ENCODE results near the gene DYDC1. TPM values are rescaled to one million over a fixed set of nuclear protein-coding genes. Genes with fewer than 3 reads are reported as not detected.
"Not testable (repeated sequence)": the region's sequence is repeated elsewhere in the genome, so short reads cannot be mapped to it uniquely, and the experiment has no call there.

The DYDC1 gene
- not detected in 2 replicates for total RNA-seq (2014; rRNA removed; shearing (Covaris generic); ENCODE audit: low replicate concordance)

DNA sequence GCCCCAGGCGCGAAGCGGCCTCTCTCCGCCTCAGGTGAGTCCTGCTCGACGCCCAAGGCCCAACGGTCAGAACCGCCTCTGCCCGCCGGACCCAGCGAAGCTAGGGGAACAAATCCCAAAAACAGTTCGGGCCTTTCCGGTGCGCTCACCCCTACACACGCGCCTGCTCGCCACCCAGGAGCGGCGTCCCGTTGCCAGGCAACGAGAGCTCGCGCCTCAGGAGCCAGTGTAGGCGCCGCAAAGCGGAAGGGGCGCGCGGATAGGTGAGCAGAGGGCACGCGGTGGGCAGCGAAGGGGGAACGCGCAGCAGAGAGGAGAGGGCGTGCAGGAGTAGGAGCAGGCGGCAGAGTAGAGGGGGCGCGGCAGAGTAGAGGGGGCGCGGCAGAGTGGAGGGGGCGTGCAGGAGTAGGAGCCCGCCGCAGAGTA lies at the start of gene DYDC1, which contains the start of gene DYDC2:
Gene DYDC1 (minus strand): TSS at position 193 of the 426 bp plus-strand sequence. CDS start 4,154 bp downstream, outside the sequence.
Gene DYDC2 (plus strand): TSS at position 219 of the 426 bp plus-strand sequence. CDS start 5,663 bp downstream, outside the sequence.
- in situ Hi-C loops (cut with HindIII; ENCODE audit: low pct_unique_long_range_greater_than_20kb, low sequenced_read_pairs) = no loop called here
- DNase-seq (ENCODE audit: low read depth) = no peak

DNA sequence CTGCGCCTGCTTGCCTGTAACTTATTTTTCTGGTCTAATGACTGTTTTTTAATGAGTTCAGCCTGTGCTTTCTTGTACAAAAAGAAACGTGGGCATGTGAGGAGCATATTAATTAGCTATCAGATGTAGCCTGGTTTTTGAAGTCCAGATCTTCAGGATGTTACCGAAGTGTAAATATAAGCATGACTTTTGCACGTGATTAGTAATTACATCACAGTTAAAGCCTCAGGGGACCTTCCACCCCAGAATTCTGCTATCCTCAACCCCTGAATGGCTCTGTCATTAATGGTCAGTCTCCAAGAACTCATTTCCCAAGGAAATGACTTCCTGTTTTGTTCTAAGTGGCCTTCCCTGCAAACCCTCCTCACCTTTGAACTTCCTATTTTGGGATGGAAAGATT lies 49.6 kb upstream of the DYDC1 start:
- DNase-seq (ENCODE audit: low read depth) = no peak
- in situ Hi-C loops (cut with HindIII; ENCODE audit: low pct_unique_long_range_greater_than_20kb, low sequenced_read_pairs) = no loop called here

DNA sequence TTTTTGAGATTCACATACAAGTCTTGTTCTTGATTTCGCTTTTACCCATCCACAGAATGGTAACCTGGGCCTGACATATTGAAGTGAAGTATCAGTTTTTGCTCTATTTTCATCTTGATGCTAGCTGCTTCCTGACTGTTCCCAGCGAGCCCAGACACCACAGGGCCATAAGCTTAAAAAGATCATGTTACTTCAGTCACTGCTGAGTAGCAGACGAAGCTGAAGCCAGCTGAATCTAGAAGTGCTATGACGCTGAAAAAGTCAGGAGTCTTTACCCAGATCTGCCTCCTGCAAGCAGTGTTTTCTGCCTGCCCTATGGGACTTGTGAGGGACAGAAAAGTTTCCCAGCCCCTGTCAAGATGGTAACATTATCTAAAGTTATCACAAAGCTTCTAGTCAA lies 49.1 kb upstream of the DYDC1 start:
- no peak for DNase-seq (ENCODE audit: low read depth)
- in situ Hi-C loops (cut with HindIII; ENCODE audit: low pct_unique_long_range_greater_than_20kb, low sequenced_read_pairs) = no loop called here

DNA sequence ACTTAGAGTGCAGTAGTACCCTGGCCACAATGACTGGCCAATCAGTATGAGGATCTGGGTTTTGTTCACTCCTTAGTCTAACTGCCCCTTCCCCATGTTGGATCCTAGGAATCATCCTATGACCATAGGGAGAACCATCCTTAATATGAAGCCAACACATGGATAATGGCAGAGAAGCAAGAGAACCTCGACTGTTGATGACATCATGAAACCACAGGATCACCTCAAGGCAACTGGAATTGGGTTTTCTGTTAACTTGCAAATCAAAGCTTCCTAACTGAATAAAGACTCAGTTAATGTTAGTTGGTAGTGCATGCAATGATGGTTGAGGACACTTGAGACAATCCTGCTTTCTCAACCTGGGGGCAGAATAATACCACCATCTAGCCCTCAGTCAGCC lies 48.5 kb upstream of the DYDC1 start:
- in situ Hi-C loops (cut with HindIII; ENCODE audit: low pct_unique_long_range_greater_than_20kb, low sequenced_read_pairs) = no loop called here

DNA sequence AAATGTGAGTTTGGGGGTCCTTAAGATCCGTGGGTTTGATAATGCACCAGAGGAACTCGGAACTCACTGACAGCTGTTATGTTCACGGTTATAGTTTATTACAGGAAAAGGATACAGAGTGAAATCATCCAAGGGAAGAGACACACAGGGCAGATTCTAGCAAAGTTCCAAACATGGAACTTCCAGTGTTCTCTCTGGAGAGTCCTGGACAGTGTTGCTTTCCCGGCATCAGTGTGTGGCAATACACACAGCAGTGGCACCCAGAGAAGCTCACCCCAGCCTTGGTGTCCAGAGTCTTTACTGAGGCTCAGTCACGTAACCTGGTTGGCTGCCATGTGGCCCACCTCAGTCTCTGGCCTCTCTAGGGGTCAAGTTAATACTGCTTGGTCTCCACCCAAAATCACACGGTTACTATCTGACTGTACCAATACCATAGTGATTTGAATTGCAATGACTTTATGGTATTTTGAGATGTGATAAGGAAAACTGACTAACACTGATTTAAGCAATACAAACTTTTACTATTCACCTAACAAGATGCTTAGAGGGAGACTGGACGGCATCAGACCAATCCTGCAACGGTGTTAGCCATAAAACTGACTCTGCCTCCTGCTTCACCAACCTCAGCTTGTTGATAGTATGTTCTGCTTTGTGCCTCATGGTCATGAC lies 43.7 kb upstream of the DYDC1 start:
- in situ Hi-C loops (cut with HindIII; ENCODE audit: low pct_unique_long_range_greater_than_20kb, low sequenced_read_pairs) = no loop called here
- DNase-seq (ENCODE audit: low read depth) = no peak

More for the DNA sequence above, 48.5 kb upstream of the DYDC1 start:
- no peak for DNase-seq (ENCODE audit: low read depth)

DNA sequence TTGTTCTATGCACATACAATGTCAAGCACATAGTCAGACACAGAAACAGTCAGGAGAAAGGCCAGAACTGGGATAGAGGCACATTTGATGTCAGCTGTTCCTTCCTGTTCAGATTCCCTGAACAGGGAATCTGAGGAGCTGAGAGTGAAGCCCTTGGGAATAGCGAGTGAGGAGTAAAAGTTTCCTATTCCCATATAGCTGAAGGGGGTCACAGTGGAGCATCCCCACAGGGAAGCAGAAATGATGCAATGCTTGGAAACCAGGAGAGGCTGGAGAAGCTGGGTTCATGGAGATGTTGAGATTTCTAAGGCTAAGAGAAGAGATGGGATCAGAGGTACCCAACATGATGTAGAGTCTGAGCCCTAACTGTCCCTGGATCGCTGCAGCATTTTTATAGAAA lies 40.5 kb upstream of the DYDC1 start:
- no peak for DNase-seq (ENCODE audit: low read depth)
- in situ Hi-C loops (cut with HindIII; ENCODE audit: low pct_unique_long_range_greater_than_20kb, low sequenced_read_pairs) = no loop called here

DNA sequence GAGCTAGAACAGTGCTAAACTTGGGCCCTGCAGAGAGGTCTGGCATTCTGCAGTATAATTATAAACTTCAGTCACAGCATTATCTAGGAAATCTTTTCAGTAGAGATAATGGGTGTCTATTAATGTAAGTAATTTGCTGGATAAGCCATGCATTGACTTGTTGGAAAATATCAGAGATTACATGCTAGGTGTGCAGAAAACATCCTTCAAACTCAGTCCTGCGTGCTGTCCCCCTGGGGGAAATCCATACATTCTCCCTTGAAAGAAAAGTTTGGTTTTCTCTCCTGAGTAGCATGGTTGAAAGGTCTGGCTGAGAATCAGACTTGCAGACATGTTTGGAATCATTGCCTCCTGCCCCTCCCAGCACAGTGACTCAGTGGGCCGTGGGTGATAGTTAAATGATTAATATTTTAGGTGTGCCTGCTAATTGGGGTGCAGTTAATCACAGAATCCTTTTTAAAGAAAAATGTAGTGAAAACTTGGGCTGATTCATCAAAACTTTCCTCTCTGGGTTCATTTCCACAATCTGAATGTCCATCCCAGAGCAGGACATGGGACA lies 37.9 kb upstream of the DYDC1 start:
- in situ Hi-C loops (cut with HindIII; ENCODE audit: low pct_unique_long_range_greater_than_20kb, low sequenced_read_pairs) = no loop called here
- DNase-seq (ENCODE audit: low read depth) = no peak

DNA sequence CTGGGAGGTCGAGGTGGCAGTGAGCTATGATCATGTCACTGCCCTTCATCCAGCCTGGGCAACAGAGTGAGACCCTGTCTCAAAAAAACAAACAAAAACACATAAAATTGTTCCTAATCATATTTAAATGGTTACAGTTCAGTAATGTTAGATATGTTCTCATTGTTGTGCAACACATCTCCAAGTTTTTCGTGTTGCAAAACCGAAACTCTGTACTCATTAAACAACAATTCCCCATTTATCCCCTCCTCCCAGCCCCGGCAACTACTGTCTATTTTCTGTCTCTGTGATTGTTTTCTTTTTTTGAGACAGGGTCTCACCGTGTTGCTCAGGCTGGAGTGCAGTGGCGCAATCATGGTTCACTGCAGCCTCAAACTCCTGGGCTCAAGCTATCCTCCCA lies 35.7 kb upstream of the DYDC1 start:
- no peak for DNase-seq (ENCODE audit: low read depth)
- in situ Hi-C loops (cut with HindIII; ENCODE audit: low pct_unique_long_range_greater_than_20kb, low sequenced_read_pairs) = no loop called here

DNA sequence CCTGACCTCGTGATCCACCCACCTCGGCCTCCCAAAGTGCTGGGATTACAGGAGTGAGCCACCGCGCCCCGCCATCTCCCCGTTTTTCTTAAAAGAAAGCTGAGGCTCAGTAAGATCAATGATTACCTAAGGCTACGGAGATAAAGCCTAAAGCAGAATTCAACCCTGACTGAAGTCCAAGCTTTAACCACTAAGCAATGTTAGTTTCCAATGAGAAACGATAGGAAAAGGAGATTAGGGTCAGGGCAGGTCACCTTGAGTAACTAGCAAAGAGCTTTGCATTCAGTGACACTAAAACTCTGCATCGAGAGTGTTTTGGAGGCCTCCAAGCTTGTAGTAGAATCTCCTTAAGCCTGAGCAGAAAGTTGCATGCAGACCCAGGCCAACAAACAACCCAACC lies 34.2 kb upstream of the DYDC1 start:
- DNase-seq (ENCODE audit: low read depth) = no peak
- in situ Hi-C loops (cut with HindIII; ENCODE audit: low pct_unique_long_range_greater_than_20kb, low sequenced_read_pairs) = no loop called here

DNA sequence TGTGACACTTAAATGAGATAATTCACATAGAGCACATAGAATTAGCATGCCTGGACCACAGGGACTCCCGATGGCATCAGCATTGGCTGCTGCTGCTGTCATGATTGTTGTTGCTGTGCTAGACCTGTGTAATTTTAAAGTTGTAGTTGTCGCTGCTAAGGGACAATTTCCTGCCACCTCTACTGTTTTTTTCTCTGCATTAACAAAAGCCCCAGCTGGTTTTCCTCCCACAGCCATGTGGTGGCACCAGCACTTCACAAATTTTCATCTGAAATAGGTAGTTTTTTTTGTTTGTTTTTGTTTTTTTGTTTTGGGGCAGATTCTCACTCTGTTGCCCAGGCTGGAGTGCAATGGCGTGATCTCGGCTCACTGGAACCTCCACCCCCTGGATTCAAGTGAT lies 26.4 kb upstream of the DYDC1 start:
- DNase-seq (ENCODE audit: low read depth) = peak; percentile 45
- in situ Hi-C loops (cut with HindIII; ENCODE audit: low pct_unique_long_range_greater_than_20kb, low sequenced_read_pairs) = no loop called here

DNA sequence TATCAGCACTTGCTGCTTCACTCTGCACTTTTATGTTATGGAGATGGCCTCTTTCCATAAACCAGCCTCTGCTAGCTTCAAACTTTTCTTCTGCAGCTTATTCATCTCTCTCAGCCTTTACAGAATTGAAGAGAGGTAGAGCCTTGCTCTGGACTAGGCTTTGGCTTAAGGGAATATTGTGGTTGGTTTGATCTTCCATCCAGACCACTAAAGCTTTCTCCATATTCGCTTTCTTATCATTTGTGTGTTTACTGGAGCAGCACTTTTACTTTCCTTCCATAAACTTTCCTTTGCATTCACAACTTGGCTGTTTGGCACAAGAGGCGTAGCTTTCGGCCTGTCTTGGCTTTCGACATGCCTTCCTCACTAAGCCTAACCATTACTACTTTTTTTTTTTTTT lies 23.6 kb upstream of the DYDC1 start:
- no peak for DNase-seq (ENCODE audit: low read depth)
- in situ Hi-C loops (cut with HindIII; ENCODE audit: low pct_unique_long_range_greater_than_20kb, low sequenced_read_pairs) = no loop called here

DNA sequence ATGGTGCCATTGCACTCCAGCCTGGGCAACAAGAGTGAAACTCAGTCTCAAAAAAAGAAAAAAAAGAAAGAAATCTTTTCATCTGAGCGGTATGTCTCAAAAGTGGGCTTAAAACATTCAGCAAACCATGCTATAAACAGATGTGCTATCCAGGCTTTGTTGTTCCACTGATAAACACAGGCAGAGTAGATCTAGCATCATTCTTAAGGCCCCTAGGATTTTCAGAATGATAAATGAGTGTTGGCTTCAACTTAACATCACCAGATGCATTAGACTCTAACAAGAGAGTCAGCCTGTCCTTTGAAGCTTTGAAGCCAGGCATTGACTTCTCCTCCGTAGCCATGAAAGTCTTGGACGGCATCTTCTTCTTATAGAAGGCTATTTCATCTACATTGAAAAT lies 23.1 kb upstream of the DYDC1 start:
- no peak for DNase-seq (ENCODE audit: low read depth)
- in situ Hi-C loops (cut with HindIII; ENCODE audit: low pct_unique_long_range_greater_than_20kb, low sequenced_read_pairs) = no loop called here

DNA sequence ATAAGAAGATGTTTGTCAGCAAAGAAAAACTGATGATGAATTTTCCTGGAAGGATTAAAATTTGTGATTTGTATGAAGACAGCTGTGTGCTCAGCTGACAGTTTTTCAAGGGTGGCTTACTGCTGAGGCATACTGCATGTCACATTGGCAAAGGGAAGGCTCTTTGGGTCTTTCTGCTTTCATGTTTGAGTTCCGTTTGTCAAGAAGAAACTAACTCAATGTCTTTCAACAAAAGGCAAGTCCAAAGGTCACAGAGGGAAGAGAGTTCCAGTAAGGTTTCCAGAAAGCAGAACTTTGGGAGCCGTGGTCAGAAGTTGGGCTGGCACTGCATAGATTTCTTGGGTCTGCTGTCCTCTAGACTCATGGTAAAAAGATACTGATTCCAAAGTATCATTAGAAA lies 16.9 kb upstream of the DYDC1 start:
- in situ Hi-C loops (cut with HindIII; ENCODE audit: low pct_unique_long_range_greater_than_20kb, low sequenced_read_pairs) = no loop called here
- DNase-seq (ENCODE audit: low read depth) = no peak

DNA sequence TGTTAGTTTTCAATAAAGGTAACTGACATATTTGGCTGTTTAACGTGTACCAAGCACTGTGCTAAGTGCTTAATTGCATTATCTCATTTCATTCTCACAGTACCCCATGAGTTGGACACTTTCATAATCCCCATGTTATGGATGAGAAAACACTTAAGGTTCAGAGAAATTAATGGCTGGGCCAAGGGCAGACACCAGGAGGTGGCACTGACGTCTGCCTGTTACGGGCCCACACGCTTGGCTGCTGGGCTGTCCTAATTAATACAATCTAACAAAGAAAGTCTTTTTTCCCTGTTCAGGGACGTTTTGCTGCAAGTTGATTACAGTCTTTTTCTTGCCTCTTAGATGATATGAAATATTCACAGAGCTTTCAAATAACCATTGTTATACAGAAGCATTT lies 16.1 kb upstream of the DYDC1 start:
- DNase-seq (ENCODE audit: low read depth) = no peak
- in situ Hi-C loops (cut with HindIII; ENCODE audit: low pct_unique_long_range_greater_than_20kb, low sequenced_read_pairs) = no loop called here

DNA sequence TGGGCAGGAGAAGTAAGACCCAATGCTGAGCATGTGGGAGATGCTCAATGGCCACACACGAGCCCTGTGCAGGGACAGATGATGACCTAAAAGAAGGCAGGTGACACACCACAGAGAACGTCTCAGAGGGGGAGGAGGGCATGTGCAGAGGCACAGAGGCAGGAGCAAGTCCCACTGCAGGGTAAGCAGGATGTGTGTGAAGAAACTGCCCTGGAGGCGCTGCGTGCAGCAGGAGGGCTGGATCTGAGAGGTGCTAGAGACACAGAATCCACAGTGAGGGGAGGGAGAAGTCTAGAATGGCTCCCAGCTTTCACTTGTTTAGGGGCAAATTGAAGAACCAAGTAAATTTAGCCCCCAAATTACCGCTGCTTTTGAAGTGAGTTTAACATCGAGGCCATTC lies 14.9 kb upstream of the DYDC1 start:
- DNase-seq (ENCODE audit: low read depth) = no peak
- in situ Hi-C loops (cut with HindIII; ENCODE audit: low pct_unique_long_range_greater_than_20kb, low sequenced_read_pairs) = no loop called here

DNA sequence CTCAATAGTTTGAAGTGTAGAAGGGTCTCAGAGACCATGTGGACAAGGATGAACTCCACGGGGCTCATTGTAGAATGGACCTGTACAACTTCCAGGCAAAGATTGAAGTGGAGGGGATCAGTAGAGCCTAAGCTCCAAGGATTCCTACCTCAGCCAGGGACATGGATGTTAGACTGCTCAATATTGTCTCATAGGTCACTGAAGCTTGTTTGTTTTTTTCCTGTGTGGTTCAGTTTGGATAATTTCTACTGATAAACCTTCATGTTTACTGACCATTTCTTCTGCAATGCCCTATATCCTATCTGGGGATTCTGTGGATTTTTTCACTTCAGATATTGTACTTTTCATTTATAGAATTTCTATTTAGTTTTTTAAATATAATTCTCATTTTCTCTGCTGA lies 9.0 kb upstream of the DYDC1 start:
- in situ Hi-C loops (cut with HindIII; ENCODE audit: low pct_unique_long_range_greater_than_20kb, low sequenced_read_pairs) = no loop called here
- no peak for DNase-seq (ENCODE audit: low read depth)

DNA sequence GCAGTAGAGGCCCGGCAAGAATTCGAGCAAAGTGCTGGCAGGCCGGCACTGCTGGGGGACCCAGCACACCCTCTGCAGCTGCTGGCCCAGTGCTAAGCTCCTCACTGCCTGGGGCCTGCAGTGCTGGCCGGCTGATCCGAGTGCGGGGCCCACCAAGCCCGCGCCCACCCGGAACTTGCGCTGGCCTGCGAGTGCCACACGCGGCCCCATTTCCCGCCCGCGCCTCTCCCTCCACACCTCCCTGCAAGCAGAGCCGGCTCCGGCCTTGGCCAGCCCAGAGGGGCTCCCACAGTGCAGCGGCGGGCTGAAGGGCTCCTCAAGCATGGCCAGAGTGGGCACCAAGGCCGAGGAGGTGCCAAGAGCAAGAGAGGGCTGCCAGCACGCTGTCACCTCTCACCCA lies 3.1 kb upstream of the DYDC1 start:
- in situ Hi-C loops (cut with HindIII; ENCODE audit: low pct_unique_long_range_greater_than_20kb, low sequenced_read_pairs) = no loop called here
- DNase-seq (ENCODE audit: low read depth) = no peak

DNA sequence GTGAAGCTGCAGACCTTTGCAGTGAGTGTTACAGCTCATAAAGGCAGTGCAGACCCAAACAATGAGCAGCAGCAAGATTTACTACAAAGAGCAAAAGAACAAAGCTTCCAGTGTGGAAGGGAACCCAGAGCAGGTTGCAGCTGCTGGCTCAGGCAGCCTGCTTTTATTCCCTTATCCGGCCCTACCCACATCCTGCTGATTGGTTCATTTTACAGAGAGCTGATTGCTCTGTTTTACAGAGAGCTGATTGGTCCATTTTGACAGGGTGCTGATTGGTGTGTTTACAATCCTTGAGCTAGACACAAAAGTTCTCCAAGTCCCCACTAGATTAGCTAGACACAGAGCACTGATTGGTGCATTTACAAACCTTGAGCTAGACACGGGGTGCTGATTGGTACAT lies 2.4 kb upstream of the DYDC1 start:
- in situ Hi-C loops (cut with HindIII; ENCODE audit: low pct_unique_long_range_greater_than_20kb, low sequenced_read_pairs); DNase-seq (ENCODE audit: low read depth): not testable (repeated sequence)

DNA sequence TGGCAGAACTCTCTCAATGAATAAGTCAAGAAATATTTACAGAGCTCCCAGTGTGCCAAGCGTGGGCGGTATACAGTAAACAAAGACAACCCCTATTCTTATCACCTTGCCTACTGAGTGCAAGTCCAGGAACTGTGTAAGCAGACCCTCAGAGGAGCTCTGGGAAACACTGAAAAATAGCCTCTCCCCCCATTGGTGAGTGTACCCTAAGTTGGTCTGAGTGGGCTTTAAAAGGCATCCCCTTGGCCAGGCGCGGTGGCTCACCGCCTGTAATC lies 1.2 kb upstream of the DYDC1 start:
- in situ Hi-C loops (cut with HindIII; ENCODE audit: low pct_unique_long_range_greater_than_20kb, low sequenced_read_pairs) = no loop called here

More for the DNA sequence above, 1.2 kb upstream of the DYDC1 start:
- DNase-seq (ENCODE audit: low read depth) = no peak
